Peyer's patch (tissue), 4 donors: Measurements from ENCODE around the gene FLT1.

Experiments used
- CTCF ChIP-seq, 6 experiments: fragments of 450-650 bp in 4 of 6; fragments of 200-600 bp in 2 of 6; sonication (generic) in 1 of 6; IDR thresholded peaks; one replicate each; pipeline ENCODE4 v1.5.1; 2017 to 2019; ENCODE audit warnings: antibody characterized with exemption in 6 of 6, mild to moderate bottlenecking in 3 of 6, moderate library complexity in 1 of 6
- POLR2A ChIP-seq, 2 donors: fragments of 450-650 bp; IDR thresholded peaks; one replicate each; pipeline ENCODE4 v1.5.1; 2017; ENCODE audit warnings: antibody characterized with exemption in 2 of 2, mild to moderate bottlenecking in 2 of 2, moderate library complexity in 2 of 2

- TF ChIP-seq CTCF (IDR thresholded peaks at IDR 0.05) (no peak), POLR2A (IDR thresholded peaks at IDR 0.05) (no peak)
These were observed 124.5 kb downstream of the FLT1 start for GRCh38 chr13:28370448-28370847.
